Measurements from ENCODE around the gene COL20A1. TPM values are rescaled to one million over a fixed set of nuclear protein-coding genes. Genes with fewer than 3 reads are reported as not detected.
A peak's percentile ranks its signal among the peaks of the same experiment; 100 is the strongest.

Gene COL20A1
- total and polyA plus RNA-seq, 2 of the 13 experiments (the other 11 are each of a cell fraction or from before 2014, with no cell fraction given) = not detected

DNA sequence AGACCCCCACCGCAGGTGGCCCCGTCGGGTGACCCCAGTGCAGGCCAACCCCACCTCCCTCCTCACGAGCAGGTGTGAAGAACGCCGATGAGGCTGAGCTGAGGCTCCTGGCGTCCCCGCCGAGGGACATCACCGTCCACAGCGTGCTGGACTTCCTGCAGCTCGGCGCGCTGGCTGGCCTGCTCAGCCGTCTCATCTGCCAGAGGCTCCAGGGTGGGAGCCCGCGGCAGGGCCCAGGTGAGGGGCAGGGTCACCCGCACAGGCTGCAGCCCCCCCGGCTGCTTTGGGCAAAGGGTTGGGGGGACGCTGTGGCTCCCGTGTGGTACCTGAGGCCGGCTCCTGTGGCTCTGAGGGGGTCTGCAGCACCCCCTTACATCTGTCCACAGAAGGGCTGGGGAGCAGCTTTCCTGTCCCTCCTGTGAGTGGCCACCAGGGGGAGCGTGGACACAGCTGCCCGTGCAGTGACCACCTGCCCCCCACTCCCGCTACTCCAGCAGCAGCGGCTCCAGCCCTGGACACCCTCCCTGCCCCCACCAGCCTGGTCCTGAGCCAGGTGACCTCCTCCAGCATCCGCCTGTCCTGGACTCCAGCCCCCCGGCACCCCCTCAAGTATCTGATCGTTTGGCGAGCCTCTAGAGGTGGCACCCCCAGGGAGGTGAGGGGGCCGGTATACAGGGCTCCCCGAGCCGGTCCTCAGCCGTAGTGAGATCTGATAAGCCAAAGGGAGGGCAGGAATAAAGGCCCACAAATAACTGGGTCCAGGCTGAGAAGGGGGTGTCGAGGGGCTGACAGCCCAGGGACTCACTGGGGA lies 16.5 kb downstream of the COL20A1 start (continued):
- TF ChIP-seq ZNF678 (CRISPR knock-in tag; IDR thresholded peaks at IDR 0.05) = peak; percentile 49; the same call in 1 of the 2 replicates
- TF ChIP-seq HMGXB4 (CRISPR knock-in tag; IDR thresholded peaks at IDR 0.05; ENCODE audit: borderline replicate concordance in 1 of 2, low read depth in 1 of 2) = 0 out of 4 replicates have a peak, but pooled peaks of 1 of the 2 experiments have one; percentile 28

GRCh38 chr20:63310265-63310991 lies 17.4 kb downstream of the COL20A1 start:
- Histone ChIP-seq H3K27ac (ENCODE audit: extremely low read length, insufficient read depth, low read length) (no peak overlapping the region), H3K9me3 (ENCODE audit: low read length) (no peaks in the 10 kb centered on the region), H2AFZ (ENCODE audit: low read length) (no peak overlapping the region), H4K20me1 (ENCODE audit: insufficient read depth, low read length) (peaks cover 14% of the 10 kb centered on the region; the same call in 1 of the 2 replicates), H3K27me3 (ENCODE audit: control insufficient read depth in 1 of 2, insufficient read depth in 2 of 2, low read length in 2 of 2) (peaks cover 26 to 80% of the 10 kb centered on the region in 2 experiments), H3K4me2 (ENCODE audit: low read depth, low read length) (no peak overlapping the region), H3K36me3 (replicated peaks in 1 of 2; ENCODE audit: control insufficient read depth in 1 of 2, insufficient read depth in 2 of 2, low read length in 2 of 2) (no peaks in the 10 kb centered on the region), H3K79me2 (ENCODE audit: insufficient read depth, low read length) (no peaks in the 10 kb centered on the region), H3K9ac (ENCODE audit: insufficient read depth, low read depth, low read length) (no peak overlapping the region), H3K4me3 (replicated peaks in 1 of 3; ENCODE audit: insufficient read depth in 1 of 3, low read depth in 2 of 3, low read length in 3 of 3) (no peak overlapping the region), H3K4me1 (ENCODE audit: insufficient read depth, low read length) (no peaks in the 10 kb centered on the region)
- CTCF ChIA-PET (ENCODE audit: low intra/inter-chr PET ratio, low total read pairs) = interaction anchor here (2.5 to 3.4 kb wide), 2 partner anchors 68 to 72 kb away, joined by 18 to 69 read pairs; no protein-coding TSS in a partner anchor
- WGBS (ENCODE audit: low lambda C conversion rate) = 33% methylated on average over 19 of the region's 20 CpGs
- no TSS peak for BruUV-seq (replicated peaks)
- ATAC-seq = no peak
- POLR2A ChIA-PET = interaction anchor here (1.1 kb wide), 1 partner anchor 67 kb away, joined by 4 read pairs; no protein-coding TSS in a partner anchor
- in situ Hi-C loops (cut with HindIII; ENCODE audit: extremely low pct_ligation_motif_present, low pct_unique_long_range_greater_than_20kb) (no loop called here), intact Hi-C loops (cut with micrococcal nuclease; ENCODE audit: unreplicated experiment) (no loop called here)
- no peak for FAIRE-seq
- no peak for TF ChIP-seq RBM22 (optimal IDR thresholded peaks at IDR 0.05; ENCODE audit: low read length)
- peak; percentile 20; the same call in 1 of the 2 replicates for TF ChIP-seq ZMYM3 (CRISPR knock-in tag; IDR thresholded peaks at IDR 0.05)
- TF ChIP-seq ZNF768 (CRISPR knock-in tag; IDR thresholded peaks at IDR 0.05) = peak; percentile 94
- no peak for DNase-seq (ENCODE audit: low spot score)
